NCI-H345 treated with DMSO at 0.1 percent for 48 hours (cell line): ENCODE measurements around the gene OAT.
A peak's percentile ranks its signal among the peaks of the same experiment; 100 is the strongest.
"Not testable (repeated sequence)": the region's sequence is repeated elsewhere in the genome, so short reads cannot be mapped to it uniquely, and the experiment has no call there.

ENCODE experiments used
- DNase-seq: peaks from one replicate; lab custom pipeline; 2025; ENCODE audit not compliant: unreplicated experiment; lab: John Stamatoyannopoulos, UW

The OAT gene

DNA sequence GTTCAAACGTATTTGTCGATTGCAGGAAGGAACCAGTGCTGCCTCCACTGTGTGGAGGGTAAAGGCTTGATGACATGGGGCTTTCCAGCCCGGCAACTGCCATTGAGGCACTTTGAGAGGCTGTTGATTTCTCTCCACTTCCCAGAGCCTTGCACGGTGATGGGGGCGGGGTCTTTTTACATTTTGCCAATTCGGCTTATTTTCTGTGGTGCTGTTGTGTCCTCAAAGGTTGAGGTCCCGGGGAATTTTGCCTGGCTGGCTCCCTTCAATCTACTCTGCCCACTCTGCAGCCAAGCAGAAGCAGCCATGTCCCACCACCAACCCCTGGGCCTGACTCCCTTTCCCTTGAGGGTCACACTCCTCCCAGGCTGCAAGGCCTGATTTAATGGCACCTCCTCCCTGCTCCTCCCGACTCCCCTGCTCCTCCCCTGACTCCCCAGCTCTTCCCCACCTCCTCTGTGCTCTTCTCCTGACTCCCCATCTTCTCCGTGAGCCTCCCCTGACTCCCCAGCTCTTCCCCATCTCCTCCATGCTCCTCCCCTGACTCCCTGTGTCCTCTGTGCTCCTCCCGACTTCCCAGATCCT lies 39.0 kb downstream of the OAT start:
- no peak for DNase-seq

DNA sequence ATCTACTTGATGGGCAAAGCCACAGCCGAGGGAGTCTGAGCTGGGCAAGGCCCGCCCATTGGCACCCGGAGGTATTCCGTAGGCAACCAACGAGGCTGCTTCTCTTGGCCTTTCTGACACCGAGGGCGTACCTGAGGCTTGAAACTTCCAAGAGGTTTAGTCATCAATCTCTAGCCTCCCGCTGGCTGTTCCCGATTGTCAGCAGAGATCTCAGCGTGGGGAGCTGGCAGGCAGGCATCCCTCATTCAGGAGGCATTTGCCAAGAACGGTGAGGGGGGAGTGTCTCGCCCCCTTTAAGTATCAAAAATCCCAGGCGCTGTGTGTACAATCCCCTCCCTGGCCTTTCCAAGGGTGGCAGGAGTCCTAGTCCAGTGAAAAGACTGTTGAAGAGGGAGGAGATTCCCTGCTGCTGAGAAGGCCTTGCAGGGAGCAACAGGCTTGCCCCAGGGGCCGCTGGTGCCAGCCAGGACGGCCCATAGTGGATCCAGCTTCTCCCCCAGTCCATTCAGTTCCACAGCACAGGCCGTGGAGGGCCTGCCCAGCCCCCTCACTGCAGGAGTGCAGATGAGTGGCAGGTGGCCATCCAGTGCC lies 39.7 kb downstream of the OAT start:
- peak; percentile 72 for DNase-seq

DNA sequence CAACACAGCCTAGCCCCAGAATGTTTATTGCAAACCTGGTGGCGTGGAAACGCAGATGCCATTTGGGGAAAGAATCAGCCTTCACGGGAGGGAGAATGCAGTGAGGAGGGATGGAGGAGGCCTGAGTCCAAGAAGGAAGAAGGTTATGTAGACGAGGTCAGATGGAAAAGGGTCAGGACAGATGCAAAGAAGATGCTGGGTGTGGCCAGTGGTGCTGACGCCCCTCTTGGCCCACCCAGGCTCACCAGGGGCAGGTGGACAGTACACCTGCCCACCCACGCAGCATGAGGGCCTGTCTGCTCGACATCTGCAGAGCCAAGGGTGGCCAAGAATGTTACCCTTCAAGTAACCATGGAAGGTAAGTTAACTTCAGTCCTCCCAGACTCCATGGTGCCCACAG lies 40.5 kb downstream of the OAT start:
- DNase-seq = no peak

DNA sequence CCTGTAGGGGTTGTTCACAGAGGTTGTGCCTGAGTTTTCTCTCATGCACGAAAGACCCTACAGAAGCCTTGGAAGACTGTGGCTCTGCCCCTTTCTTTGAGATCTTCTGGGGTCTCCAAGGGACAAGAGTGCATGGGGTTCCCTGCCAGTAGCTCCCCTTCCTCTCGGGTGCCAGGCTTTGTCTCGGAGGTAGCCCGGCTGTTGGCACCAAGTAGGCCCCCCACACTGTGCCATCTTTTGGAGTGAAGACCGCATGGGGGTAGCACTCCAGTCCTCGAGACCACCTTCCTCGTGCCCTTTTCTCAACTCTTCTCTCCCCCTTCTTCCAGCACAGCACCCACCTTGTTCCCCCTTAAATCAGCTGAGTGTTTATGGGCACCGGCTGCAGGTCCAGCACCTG lies 41.6 kb downstream of the OAT start:
- no peak for DNase-seq

DNA sequence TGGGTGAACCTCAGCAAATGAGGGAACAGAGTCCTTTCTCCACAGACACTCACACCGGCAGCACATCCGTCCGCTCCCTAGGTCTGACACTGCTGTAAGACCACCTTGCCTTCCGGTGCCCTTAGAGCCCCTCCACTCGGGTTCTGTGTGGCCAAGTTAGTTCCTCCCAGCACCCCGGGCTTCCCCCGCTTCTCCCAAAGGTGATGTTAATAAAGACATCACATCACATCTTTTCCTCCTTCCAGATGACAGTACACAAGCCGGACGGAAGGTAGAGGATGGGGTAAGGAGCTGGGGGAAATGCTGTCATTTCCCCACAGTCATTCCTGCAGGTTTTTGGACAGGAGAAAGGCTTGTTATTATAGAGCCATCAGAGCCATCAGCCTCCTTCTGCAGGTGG lies 42.3 kb downstream of the OAT start:
- DNase-seq = no peak

DNA sequence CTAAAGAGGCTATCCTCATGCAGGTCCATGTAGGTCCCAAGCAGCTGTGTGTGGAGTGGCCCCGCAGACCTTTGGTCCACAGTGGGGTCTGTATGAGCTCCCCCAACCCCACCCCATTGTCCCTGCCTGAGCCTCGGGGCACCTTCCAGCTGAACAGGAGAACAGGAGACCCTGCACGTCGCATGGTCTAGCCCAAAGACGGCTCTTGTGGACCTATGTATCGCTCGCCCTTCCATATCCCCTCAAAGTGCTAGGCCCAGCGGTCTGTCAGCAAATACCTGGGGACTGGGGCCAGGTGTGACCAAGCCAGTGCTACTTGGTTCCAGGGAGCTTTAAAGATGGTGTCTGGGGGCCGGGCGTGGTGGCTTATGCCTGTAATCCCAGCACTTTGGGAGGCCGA lies 43.0 kb downstream of the OAT start:
- DNase-seq = no peak

DNA sequence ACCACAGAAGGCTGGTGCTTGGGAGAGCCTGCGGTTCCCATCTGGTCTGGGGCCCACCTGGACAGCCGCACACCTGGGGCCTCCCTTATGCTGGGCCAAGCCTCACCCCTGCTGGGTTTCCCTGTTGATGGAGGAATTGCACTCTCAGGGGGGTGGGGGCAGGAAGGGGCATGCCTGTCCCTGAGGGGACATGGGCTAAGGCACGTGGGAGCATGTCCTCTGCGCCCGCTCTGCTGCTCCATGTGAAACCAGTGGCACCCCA lies 43.4 kb downstream of the OAT start:
- DNase-seq = no peak

DNA sequence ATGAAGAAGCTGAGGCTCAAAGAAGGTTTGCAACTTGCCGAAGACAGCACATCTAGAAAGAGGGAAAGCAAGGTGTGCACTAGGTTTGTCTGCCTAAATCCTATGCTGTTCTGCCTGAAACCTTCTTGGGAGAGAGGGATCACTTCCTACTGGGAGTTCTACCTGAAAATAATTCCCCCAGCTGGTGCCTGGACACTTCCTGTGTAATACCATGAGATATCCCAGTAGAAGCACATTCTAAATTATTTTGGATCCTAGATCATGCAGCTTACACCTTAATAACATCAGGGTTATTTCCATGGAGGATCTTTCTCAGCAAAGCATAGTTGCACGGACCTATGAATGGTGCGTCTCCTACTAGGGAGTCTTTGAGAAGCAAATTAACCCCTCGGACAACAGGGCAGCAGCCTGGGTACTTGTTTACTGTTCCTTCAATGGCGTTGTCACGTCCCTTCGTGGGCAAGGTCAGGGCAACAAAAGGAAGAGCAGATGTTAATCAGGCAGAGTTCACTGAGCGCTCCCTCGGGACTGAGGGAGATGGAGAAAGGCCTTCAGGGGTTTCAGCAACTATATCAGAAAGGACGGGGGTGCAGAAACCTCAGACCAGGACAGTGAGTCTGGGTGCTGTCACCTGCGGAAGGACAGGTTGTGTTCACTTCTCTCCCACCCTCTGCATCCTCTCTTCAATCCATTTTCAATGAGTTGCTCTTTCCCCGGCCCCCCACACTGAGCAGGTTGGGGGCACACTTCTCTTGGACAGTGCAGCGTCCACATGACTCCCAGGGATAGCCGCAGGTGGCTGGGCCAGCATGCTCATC lies 44.0 kb downstream of the OAT start:
- DNase-seq = no peak

DNA sequence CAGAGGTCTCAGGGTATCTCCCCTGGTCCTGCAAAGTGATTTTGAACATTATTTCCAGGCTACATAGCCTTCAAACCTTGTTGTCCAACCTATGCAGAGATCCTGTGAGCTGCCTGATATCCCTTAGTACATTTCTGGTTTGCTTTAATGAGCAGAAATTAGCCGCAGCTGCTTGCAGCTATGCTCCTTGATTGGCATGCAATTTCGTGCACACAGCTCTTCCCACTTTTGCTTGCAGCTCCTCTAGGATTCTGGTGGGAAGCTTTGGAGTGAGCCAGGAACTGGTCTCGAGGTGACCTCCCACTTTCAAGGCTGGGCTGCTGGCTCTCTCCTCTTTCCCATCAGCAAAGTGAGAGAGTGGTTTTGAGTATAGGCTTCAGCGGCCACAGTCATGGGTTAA lies 45.8 kb downstream of the OAT start:
- DNase-seq = no peak

DNA sequence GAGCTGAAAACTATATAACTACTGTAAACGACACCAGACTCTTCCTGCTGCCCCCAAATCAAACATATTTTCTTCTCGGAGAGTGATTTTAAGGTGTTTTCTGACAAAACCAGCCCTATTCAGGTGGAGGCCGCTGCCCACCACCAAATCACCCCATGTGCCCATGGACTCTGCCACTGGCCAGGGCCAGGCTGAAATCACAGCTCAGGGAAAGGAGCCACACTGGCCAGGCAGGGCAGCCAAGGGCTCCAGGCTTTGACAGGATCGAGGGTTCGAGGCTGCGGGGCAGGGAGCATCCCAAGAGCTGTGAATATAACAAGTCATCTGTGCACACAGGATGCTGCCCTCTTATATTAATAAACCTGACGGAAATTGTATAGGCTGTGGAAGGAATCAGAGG lies 48.3 kb downstream of the OAT start:
- no peak for DNase-seq

DNA sequence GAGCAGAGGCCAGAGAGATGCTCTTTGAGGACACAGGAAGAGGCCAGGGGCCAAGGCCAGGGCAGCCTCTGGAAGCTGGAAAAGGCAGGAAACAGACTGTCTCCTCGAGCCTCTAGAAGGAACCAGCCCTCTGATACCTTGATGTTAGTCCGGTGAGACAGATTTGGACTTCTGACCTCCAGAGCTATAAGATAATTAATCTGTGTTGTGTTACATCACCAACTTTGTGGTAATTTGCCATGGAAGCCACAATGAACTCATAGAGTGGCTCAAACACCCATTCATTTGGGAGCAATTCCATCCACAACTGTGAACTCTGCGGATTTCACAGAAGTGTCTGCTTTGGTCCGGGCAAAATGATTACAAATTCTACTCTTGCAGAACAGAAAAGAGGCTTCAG lies 48.7 kb downstream of the OAT start:
- DNase-seq = no peak

DNA sequence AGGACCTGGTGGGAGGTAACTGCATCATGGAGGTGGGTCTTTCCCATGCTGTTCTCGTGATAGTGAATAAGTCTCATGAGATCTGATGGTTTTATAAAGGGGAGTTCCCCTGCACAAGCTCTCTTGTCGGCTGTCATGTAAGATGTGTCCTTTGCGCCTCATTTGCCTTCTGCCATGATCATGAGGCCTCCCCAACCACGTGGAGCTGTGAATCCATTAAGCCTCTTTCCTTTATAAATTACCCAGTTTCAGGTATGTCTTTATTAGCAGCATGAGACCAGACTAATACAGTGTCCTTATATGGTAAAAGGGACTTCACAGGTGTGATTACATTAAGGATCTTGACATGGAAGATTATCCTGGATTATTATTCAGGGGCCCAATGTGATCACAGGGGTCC lies 49.2 kb downstream of the OAT start:
- not testable (repeated sequence) for DNase-seq

DNA sequence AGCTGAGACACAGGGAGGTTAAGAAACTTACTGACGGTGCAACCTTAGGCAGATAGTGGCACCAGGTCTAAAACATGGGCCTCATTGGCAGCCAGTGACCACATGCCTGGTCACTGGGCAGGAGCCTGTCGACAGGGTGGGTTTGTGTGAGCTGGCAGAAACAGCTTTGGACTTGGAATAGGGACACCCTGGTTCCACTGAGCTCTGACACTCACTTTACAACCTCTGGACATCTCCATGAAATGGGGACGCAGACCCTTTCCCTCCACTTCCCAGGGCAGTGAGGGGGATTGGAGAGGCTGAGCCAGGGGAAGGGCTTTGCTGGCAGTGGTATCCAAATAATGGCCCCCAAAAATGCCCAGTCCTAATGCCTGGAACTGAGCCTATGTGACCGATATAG lies 49.7 kb downstream of the OAT start:
- no peak for DNase-seq

DNA sequence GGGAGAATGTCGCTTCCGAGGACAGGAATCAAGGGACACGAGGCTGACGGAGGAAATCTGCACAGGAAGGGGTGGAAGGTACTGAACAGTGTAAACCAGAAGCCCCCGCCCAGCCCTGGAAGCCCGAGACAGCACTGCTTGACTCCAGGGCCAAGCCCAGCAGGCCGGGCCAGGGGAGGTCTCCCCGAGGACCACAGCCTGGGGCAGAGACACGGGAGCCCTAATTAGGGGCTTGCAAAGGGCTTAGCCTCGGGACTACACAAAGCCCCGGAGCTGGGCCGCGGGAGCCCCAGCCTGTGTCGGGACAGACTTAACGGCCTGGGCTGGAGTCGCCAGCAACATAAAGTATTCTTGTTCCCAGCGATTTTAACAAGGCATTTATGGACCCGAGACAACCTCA lies 50.8 kb downstream of the OAT start:
- no peak for DNase-seq

DNA sequence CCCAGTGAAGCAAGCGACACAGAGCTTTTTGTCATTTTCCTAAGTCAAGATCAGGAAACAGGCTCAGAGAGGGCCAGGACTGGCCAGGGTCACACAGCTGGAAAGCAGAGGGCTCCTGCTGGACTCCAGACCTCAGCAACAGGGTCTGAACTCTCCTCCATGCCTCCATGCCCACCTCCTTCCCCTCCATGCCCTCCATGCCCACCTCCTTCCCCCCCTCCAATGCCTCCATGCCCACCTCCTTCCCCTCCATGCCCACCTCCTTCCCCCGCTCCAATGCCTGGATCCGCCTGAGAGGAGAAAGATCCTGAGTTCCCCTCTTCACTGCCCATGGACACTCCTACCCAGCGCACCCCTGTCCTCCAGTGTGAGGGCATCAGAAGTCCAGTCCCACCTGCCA lies 51.3 kb downstream of the OAT start:
- DNase-seq = no peak

DNA sequence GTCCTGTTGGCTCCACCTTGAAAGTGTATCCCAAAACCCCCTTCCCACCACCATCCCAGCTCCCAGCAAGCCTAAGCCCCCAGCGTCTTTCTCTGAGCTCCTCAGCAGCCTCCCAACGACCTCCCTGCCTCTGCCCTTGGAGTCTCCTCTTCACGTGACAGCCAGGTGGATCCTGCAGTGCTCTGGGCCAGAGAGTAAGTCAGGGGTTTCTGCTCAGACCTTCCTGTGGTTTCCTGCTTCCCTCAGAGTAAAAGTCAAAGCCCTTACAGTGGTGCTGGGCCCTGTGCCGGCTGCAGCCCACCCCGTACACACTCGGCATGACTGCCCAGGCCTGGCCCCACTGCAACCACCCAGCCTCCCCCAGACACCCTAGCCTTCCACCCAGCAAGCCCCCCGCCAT lies 51.9 kb downstream of the OAT start:
- DNase-seq = no peak

DNA sequence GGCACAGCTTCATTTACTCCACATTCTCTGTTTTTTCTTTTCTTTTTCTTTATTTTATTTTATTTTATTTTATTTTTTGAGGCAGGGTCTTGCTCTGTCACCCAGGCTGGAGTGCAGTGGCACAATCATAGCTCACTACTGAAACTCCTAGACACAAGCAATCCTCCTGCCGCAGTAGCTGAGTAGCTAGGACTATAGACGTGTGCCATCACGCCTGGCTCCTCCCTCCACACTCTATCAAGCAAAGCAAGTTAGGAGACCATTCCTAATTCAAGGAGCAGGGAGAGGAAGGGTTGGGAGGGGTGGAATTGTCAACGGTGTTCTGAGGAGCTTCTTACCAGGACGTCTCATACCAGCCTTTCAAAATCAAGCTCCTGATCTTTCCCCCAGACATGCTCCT lies 52.4 kb downstream of the OAT start:
- DNase-seq = no peak

DNA sequence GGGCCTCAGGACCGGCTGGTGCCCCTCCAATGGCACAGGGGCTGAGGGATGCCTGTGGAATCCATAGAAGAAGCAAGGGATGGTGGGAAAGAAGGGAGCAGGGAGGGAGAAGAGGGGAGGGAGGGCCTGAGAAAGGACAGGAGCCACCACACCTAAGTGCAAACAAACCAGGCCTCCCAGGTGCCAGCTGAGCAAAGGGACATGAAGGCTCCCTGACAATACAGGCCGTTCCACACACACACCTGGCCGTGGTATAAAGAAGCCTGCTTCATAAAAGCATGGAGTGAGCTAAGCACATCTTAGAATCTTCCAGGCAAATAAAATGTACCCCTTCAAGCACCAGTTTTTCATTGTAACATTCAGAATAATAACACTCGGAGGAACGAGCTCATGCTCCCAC lies 54.0 kb downstream of the OAT start:
- DNase-seq = no peak

DNA sequence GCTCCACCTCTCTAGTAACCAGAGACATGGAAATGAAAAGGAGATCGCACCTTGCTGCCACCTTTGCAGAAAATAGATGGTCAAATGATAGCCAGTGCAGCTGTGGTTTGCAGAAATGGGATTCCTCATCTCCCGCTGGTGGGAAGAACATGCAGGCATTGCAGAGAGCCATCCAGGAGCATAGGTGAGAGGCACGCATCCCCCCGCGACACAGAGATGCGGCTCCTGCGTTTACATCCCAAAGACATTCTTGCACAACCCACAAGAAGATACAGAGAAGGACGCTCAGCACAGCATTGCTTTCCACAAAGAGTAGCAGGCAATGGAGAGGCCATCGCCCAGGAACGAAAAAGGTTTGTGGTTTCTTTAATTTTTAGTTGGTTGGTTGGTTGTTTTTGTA lies 56.2 kb downstream of the OAT start:
- DNase-seq = no peak

DNA sequence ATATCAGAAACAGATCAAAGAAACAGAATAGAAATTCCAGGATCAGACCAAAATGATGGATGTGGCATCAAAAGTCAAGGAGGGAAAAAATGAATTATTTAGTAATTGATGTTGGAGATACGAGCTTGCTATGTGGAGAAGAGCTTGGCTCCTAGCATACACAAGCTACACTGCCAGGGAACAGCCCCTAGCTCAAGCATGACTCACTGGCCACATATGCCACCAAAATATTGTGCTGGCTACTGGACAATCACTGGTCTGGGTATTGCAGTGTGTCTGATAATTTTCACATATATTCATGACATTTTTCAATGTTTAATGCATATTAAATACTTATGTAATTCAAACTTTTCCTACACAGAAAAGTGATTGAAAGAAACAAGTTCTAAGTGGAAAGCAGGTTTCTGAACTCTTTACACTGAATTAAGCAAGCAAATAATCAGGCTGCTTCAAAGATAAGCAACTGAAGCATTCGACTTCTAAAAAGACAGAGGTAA lies 59.3 kb downstream of the OAT start:
- no peak for DNase-seq

DNA sequence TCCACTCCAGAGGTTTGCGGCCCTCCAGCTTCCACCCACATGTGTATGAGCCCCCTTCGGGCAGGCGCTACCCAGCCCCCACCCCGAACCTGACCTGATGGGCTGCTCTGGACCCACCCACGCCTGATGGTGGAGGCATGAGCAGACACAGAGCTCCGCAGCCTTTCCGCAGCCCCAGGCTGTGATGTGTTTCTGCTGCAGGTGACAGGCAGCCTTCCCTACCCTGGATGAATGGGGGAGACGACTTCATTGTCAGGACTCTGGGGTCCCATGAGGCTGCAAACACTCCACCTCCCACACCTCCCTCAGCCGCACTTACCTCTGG lies 61.2 kb downstream of the OAT start:
- DNase-seq = no peak

DNA sequence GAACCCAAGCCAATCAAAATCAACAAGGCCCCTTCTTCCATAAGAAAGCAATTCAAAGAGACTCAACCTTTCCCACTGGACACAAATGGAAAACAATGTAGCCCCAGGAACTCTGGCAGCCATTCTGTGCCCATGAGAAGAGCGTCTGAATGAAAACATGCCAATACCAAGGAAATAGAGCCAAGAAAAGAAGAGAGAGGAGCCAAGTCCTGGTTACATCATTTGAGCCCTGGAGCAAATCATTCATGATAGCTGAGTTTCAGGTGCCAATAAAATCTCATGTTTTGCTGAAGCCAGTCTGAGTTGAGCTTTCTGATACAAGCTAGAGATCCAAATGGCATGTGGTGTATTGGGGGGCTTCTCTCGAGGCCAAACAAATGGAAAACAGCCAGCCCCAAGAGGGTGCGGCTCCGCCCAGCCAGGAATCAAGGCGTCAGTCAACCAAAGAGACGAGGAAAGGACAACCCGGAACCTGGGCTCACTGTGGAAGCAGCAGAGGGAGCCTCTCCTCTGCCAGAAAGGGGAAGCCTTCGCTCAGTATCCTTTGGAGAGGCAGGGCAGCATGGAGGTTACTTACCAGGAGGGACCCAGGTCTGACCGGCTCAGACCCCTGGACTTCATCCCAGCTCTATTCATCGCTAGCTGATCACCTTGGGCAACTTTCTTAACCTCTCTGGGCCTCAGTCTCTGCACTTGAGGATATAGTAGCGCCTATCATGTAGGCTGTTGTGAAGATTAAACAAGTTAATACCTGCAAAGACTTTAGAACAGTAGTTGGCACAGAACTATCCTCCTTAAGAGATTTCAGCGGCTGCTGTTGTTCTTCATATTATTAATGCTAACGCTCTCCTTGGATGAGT lies 61.8 kb downstream of the OAT start:
- DNase-seq = no peak
